ENCODE measurements around the gene TBC1D12.

TBC1D12 gene

DNA sequence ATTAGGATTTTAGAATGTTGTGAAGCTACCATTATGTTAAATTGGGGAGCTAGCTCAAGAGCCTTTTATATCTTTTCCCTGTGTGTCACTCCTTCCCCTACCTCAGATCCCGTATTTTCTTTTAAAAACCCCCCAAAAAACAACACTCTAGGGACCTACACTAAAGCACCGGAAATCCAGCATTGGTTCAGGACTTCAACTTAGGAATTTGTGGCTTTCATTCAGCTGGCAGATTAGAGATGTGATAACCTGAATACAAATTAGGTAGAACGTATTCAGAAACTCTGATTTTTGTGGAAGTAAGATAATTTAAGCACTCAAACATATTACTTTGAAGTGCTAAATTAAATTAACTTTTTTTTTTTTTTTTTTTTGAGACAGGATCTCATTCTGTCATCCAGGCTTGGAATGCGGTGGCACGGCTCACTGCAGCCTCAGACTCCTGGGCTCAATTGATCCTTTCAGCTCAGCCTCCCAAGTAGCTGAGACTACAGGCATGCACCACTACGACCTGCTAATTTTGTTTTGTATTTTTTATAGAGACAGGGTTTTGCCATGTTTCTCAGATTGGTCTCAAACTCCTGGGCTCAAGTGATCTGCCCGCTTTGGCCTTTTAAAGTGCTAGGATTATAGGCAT, 6.8 kb downstream of the TBC1D12 start:
- no peak for DNase-seq

DNA sequence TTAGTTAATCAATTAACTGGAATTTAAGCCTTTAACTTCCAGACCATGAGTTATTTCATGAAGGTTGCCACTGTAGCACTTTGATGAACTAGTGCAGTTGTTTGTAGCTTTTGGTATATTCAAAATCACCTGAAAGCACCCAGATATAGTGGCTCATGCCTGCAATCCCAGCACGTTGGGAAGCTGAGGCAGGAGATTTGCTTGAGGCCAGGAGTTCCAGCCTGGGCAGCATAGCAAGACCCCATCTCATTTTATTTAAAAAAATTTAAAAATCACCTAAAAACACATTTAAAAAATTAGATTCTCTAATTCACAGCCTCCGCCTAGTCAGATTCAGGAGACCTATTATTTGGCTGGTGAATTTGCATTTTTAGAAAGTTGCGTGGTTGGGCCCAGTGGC, 9.0 kb downstream of the TBC1D12 start:
- no peak for DNase-seq

DNA sequence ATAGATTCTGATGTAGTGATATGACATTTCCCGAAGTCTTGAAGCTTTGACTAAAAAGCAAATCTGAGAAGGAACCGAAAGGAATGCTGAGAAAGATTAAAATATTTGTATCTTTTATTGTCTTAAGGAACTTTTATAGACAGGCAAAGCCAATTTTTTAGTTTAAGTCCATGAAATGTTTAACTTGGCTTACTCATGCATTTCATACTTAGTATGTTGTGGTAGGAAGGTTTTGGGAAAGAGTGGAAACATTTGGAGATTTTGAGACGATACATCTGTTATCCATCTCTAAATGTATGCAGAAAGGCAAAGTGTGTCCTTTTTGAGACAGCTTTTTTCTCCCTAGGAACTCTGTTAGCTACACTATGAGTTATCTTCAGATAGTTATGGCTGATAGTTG, 10.1 kb downstream of the TBC1D12 start:
- DNase-seq, result no peak

DNA sequence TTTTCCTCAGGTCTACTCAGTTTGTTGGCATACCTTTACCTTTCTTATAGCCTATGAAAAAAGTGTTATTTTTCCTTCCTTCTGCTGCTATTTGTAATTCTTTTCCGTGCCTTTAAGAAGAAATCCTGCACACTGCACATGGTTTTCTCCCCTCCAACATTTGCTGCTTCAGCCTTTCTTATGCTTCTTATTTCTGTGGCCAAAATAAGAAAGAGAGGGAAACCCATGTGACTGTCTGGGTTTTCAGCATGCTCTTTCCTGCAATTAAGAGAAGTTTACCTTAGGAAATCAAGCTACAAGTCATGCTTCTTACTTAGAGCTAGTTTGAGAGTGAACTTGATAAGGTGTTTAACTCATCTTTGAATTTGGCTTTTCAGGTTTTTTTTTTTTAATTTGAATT, 11.0 kb downstream of the TBC1D12 start:
- DNase-seq, result no peak

DNA sequence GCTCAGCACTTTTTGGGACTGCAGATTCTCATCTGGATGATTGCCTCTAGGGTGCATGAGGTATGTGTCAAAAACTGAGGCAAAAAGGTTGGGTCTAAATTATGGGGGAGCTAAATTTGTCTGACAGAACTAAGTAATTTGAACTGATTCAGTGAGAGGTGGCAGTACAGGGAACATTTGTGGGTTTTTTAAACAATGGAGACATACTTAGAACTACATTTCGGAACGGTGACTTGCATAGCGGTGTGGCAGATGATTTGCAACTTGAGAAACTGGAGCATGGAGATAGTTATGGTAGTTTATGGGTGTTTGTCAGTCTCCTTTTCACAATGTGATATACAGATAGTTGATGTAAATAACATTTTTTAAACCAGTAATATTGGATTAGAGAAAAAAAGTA, 14.6 kb downstream of the TBC1D12 start:
- DNase-seq, result no peak

DNA sequence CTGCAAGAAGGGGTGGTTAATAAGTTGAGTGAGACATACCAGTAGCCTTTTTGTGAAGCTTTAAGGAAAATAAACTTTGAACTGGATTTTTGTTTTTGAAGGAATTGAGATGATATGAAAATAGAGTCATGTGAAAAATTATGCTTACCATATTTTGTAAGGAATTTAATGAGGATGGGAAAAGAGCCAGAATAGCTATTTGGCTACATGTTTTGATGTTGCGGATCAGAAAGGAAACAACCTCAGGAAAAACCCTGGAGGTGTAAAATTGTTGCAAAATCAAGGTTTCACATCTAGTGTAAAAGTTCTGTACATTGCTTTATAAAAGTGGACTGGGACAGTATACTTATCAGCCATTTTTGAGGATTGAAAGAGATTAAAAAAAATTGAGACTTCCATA, 15.0 kb downstream of the TBC1D12 start:
- no peak for DNase-seq

DNA sequence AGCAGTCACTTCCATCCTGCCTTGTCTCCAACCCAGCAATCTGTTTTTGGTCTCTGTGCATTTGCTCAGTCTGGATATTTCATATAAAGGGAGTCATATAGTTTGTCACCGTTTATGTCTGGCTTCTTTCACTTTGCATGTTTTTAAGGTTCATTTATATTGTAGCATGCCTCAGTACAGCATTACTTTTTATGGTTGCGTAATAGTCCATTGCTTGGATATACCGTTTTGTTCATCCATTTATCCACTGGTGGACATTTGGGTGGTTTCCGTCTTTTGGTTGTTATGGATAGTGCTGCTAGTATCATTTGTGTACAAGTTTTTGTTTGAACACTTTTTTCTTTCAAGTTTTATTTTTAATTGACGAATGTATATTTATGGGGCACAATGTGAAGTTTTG, 18.2 kb downstream of the TBC1D12 start:
- DNase-seq, result no peak

DNA sequence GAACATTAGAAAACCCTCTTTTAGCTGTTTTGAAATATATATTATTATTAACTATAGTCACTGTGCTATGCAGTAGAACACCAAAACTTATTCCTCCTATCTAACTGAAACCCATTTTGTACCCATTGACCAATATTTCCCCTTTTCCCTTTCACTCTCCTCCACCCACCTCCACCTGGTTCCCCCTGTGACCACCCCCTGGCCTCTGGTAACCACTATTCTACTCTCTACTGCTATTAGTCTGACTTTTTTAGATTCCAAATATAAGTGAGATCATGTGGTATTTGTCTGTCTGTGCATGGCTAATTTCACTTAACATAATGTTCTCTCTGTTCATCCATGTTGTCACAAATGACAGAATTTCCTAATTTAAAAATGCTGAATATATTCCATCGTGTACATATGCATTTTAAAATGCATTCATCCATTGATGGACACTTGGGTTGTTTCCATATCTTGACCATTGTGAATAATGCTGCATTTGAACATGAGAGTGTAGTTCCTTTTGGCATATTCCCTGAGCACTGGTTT, 18.7 kb downstream of the TBC1D12 start:
- DNase-seq, result no peak

DNA sequence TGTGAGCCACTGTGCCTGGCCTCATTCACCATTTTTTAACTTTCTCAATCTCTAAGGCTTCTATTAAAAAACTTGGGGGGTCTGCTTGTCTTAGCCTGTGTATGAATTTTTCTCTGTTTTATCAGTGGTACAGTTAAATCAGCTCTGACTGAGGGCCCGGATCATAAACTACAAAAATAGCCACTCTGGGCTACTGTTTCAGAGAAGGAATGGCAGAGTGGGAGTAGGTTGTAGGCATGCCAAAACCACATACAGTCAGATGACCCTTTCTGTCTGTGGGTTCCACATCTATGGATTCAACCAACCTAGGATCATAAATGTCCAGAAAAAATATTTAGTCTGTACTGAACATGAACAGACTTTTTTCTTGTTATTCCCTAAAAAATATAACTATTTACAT, 21.3 kb downstream of the TBC1D12 start:
- DNase-seq, result no peak

DNA sequence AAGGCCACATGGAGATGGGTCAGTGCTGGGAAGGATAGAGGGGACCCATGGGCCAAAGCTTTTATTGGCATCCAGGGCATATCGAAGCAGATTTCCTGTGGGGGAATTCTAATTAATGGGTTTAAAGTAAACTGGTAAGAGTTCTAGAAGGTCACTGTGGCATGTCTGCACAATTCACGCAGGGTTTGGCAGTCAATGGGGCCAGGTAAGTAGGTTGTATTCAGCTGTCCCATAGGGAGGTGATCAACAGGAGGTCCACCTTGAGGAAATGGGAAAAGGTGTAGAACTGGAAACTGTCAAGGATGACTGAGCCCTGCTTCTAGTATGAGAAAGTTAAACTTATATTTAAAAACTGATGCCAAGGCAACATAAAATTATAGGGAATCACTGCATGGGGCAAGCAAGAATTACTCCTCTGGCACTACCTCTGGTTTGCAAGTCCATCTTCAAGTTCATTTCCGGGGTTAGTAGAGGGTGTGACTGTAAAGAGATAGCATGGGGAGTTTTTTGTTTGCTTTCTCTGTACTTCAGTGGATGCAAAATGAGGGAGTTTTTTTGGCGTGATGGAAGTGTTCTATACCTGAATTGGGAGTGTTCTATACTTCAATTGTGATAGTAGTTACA, 22.5 kb downstream of the TBC1D12 start:
- no peak for DNase-seq

DNA sequence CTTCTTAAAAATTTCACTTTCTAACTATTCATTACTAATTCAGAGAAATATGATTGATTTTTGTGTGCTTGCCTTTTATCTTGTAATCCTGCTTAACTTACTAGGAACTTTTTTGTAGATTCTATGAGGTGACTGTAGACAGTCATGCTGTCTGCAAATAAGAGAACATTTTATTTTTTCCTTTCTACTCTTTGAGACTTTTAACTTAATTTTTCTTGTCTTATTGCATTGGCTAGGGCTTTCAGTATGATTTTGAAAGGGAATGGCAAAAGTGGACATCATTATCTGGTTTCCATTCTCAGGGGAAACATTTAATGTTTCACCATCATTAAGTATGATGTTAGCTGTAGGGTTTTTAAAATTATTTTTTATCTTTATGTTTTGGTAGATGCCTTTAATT, 23.6 kb downstream of the TBC1D12 start:
- DNase-seq, result no peak

DNA sequence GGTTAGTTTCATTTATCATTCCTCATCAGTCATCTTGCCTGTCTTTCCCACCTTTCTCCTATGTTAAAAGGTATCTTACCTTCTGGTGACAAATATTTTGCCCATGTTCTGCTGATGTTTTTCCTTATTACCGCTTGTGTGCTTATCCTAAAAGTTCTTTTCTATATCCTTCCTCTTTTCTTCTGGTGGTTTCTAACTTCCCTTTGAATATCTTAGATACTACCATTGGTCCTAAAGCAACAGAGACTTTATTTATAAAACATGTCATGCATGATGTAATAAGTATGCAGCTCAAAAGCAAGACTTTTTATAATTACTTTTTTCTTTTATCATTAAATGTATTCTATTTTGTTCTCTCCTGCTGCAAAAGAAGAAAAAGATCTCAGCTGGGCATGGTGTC, 24.8 kb downstream of the TBC1D12 start:
- DNase-seq, result no peak

DNA sequence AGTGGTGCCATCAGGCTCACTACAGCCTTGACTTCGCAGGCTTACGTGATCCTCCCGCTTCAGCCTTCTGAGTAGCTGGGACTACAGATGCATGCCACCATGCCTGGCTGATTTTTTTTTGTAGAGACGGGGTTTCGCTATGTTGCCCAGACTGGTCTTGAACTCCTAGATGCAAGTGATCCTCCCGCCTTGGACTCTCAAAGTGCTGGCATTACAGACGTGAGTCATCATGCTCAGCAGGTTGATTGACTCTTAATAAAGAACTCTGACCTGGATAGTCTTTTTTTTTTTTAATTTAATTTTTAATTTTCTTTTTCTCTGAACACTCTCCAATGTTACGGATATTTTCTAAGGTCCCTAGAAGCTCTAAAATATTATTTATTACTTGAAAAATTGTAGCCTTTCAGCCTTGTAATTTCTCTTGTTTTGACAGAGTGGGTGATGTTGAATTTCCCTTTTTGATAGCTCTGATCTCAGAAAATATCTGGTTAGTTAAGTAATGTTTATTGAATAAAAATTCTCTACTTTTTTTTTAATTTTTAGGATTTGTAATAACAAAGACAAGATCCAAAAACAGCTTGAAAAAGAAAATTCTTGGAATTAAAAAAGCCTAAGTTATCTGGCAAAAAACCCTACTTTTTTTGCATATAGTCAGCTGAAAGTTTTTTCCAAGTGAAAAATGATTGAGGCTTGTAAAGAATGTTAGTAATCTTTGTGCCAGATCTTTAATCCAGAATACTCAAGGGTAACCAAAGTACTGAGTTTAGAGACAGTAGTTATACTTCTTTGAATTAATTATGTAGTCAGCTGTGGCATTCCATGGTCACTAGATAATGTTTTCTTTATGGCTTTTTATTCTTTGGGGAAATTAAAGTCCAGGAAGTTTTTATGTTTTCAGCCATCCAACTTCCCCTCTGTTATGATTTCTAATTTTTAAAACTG, 26.7 kb downstream of the TBC1D12 start:
- DNase-seq, result no peak

DNA sequence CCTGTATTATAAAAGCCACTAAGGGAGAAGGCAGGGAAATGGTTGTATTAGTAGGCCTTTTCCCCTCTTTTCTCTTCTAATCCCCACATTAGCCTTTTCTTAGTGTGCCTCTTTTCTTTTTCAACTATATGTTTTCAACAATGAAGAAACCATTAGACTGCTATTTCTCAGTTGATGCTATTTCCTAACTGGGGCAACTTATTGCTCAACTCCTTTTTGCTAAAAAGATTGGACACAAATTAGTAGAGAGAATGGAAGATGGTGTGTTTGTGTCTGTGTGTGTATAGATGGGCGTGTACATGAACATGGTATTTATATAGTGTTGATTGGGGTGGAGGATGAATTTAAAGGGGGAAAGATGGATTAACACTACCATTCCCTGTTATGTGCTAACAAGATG, 28.4 kb downstream of the TBC1D12 start:
- DNase-seq, result no peak

DNA sequence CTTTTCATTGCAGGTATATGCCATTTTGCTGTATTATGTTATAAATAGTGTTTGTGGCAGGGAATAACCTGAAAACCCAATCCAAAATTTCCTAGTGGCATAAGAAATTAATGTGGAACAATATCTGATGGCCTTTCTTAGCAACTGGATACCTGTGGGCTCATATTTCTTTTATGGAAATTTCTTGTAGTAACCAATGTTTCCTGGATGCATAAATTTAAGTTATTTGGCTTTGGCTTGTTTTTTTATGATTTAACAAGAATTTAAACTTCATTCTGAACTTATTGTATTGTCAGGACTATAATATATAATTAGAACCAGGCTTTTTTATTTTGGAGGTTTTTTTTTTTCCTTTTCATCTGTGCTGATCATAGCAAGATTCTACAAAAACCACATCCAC, 30.1 kb downstream of the TBC1D12 start:
- DNase-seq, result no peak

DNA sequence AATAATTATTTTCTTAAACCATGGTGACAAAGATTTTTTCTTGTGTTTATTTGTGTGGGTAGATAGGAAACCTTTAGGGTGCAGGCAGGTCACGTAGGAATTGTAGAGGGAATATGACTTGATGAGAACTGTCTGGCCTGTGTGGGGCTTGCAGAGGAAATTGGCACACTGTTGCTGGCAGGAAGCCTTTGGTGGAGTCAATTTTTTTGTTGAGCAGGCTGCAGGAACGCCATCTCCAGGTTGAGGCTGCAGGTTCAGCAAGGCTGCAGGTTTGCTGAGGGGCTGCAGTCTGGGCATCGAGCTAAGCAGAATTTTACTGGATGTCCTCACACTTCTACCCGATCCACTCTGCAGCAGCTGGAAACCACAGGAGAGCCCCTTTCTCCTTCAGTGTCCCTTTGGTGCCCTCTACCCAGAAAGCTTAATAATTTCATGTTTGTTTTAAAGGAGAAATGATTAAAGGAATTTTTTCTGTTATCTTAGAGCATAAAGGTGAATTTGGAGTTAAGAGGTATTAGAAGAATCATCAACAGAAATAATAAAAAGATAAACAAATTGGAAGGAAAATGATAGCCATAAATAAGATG, 37.0 kb downstream of the TBC1D12 start:
- no peak for DNase-seq

DNA sequence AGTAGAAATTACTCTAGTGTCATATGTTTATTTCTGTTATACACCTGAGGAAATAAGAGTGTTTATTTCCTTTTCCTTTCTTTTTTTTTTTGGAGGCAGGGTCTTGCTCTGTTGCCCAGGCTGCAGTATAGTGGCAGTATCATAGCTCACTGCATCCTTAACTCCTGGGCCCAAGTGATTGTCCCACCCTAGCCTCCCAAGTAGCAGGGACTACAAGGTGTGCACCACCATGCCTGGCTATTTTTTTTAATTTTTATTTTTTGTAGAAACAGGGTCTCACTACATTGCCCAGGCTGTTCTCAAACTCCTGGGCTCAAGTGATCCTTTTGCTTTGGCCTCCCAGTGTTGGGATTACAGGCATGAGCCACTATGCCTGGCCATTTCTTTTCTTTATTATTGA, 37.8 kb downstream of the TBC1D12 start:
- DNase-seq, result no peak

DNA sequence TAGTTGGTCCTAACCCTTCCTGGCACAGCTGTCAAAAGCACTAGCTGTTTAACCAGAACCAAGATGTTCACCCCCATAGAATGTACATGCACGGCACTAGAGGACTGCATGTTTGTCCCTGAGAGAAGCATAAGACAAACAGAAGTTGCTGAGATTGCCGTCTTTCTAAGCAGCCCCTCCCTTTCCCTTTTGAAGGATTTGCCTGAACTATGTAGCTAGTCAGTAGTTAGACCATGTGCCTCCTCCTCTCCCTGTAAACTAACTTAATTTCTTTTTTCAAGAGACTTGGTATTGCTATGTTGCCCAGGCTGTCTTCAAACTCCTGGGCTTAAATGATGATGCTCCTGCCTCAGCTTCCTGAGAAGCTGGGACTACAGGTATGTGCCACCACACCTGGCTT, 40.7 kb downstream of the TBC1D12 start:
- no peak for DNase-seq

DNA sequence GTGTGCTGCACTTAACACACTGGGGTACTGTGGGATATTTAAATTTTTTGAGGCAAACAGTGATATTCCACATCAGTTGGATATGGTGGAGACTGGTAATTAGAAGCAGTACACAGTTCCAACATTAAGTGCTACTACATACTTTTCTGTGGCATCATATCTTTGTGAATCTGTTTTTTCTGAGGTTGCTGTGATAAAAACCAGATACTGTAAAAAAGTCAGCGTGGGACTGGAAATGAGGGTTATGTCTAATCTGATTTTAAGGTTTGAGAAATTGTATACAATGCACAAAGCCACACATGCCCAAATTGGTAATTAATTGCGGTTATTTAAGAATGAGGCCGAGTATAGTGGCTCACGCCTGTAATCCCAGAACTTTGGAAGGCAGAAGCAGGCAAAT, 41.2 kb downstream of the TBC1D12 start:
- DNase-seq, result no peak

DNA sequence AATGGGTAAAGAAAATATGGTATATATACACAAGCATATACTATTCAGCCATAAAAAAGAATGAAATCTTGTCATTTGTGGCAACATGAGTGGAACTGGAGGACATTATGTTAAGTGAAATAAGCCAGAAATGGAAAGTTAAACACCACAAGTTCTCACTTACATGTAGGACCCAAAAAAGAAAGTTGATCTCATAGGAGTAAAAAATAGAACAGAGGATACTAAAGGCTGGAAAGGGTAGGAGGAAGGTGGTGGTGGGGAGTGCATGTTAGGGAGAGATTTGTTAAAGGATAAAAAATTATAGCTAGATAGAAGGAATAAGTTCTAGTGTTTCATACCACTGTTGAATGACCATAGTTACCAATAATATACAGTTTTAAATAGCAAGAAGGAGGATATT, 48.4 kb downstream of the TBC1D12 start:
- DNase-seq, result no peak

DNA sequence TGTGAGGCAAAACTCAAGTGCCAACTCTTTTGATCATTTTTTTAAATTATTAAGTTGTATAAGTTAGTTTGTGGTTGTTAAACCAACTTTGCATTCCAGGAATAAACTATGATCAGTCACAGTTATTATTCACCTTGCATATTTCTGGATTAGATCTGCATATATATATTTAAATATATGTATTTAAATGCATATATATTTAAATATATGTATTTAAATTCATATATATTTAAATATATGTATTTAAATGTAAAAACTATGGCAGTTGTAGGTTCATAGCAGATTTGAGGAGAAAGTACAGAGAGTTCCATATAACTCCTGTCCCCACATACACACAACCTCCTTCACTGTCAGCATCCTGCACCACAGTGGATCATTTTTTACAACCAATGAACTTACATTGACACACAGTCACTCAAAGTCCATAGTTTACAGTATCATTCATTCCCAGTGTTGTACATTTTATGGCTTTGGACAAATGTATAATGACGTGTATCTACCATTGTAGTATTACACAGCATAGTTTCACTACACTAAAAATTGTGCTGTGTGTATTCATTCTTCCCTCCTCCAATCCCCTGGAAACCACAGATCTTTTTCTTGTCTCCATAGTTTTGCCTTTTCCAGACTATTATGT, 49.7 kb downstream of the TBC1D12 start:
- no peak for DNase-seq

DNA sequence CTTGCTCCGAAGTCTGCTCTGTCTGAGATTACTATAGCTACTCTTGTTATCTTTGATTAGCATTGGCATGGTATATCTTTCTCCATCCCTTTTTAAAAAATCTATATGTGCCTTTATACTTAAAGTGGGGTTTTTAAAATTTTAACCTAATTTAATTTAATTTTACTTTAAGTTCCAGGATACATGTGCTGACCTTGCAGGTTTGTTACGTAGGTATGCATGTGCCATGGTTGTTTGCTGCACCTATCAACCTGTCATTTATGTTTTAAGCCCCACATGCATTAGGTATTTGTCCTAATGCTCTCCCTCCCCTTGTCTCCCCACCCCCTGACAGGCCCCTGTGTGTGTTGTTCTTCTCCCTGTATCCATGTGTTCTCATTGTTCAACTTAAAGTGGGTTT, 54.6 kb downstream of the TBC1D12 start:
- no peak for DNase-seq

DNA sequence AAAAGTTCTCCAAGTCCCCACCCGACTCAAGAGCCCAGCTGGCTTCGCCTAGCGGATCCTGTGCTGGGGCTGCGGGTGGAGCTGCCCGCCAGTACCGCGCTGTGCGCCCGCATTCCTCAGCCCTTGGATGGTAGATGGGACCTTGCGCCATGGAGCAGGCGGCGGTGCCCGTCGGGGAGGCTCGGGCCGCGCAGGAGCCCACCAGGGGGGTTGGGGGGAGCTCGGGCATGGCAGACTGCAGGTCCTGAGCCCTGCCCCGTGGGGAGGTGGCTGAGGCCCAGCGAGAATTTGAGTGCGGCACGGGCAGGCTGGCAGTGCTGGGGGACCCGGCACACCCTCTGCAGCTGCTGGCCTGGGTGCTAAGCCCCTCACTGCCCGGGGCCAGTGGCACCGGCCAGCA, 57.0 kb downstream of the TBC1D12 start:
- DNase-seq, result no peak

All from stimulated activated CD4-positive, alpha-beta T cell treated with anti-CD3 and anti-CD28 coated beads, Interleukin-4, amount 100 ng/mL, for 1 hour (primary cell).